IPS-20b (cell line): Measurements from ENCODE around the gene MYBBP1A.

ENCODE experiments used
- H3K27ac ChIP-seq: one replicate; pipeline ENCODE4 v1.5.1; 2013; ENCODE audit warnings: low read length
- H3K27me3 ChIP-seq: 2 replicates; pipeline ENCODE4 v1.6.1; 2013; ENCODE audit warnings: mild to moderate bottlenecking, low read length, inconsistent platforms; ENCODE audit not compliant: insufficient read depth
- H3K36me3 ChIP-seq: 2 replicates; pipeline ENCODE4 v1.6.1; 2013; ENCODE audit warnings: low read depth, mild to moderate bottlenecking, inconsistent platforms, low read length, moderate library complexity; ENCODE audit not compliant: insufficient read depth
- H3K4me1 ChIP-seq: 2 replicates; pipeline ENCODE4 v1.6.1; 2013; ENCODE audit warnings: mild to moderate bottlenecking, control low read depth, inconsistent platforms, low read length, moderate library complexity; ENCODE audit not compliant: insufficient read depth
- H3K4me3 ChIP-seq: 2 replicates; pipeline ENCODE4 v1.5.1; 2013; ENCODE audit warnings: mild to moderate bottlenecking, low read length, inconsistent platforms
- H3K9ac ChIP-seq: 2 replicates; pipeline ENCODE4 v1.6.1; 2013; ENCODE audit warnings: low read depth, mild to moderate bottlenecking, inconsistent platforms, low read length, moderate library complexity
- H3K9me3 ChIP-seq: 2 replicates; pipeline ENCODE4 v1.6.1; 2013; ENCODE audit warnings: mild to moderate bottlenecking, low read depth, low read length, inconsistent platforms; ENCODE audit not compliant: insufficient read depth

The MYBBP1A gene

GRCh38 chr17:4588391-4588790 is 33.2 kb upstream of the MYBBP1A start:
- H3K27me3 ChIP-seq, result peaks cover 43% of the 10 kb centered on the region
- H3K9ac ChIP-seq, result no peak overlapping the region

GRCh38 chr17:4587803-4588202 is 32.6 kb upstream of the MYBBP1A start:
- Histone ChIP-seq H3K27me3 (peaks cover 49% of the 10 kb centered on the region), H3K27ac (no peak overlapping the region), H3K4me1 (peaks cover 3% of the 10 kb centered on the region; the same call in 1 of the 2 replicates), H3K9me3 (no peaks in the 10 kb centered on the region), H3K9ac (no peak overlapping the region), H3K4me3 (no peak overlapping the region), H3K36me3 (no peaks in the 10 kb centered on the region)

More at GRCh38 chr17:4588391-4588790, 33.2 kb upstream of the MYBBP1A start:
- H3K4me1 ChIP-seq, result peaks cover 3% of the 10 kb centered on the region; the same call in 1 of the 2 replicates
- H3K36me3 ChIP-seq, result no peaks in the 10 kb centered on the region
- no peak overlapping the region for H3K27ac ChIP-seq
- H3K4me3 ChIP-seq, result no peak overlapping the region
- no peaks in the 10 kb centered on the region for H3K9me3 ChIP-seq

GRCh38 chr17:4587195-4587594 is 32.0 kb upstream of the MYBBP1A start:
- peaks cover 3% of the 10 kb centered on the region; the same call in 1 of the 2 replicates for H3K4me1 ChIP-seq
- no peak overlapping the region for H3K9ac ChIP-seq
- no peaks in the 10 kb centered on the region for H3K9me3 ChIP-seq
- H3K36me3 ChIP-seq, result no peaks in the 10 kb centered on the region
- no peak overlapping the region for H3K27ac ChIP-seq
- no peak overlapping the region for H3K4me3 ChIP-seq
- H3K27me3 ChIP-seq, result peaks cover 55% of the 10 kb centered on the region

- Histone ChIP-seq H3K4me3 (no peak overlapping the region), H3K9me3 (no peaks in the 10 kb centered on the region), H3K27me3 (peaks cover 55% of the 10 kb centered on the region), H3K4me1 (peaks cover 3% of the 10 kb centered on the region; the same call in 1 of the 2 replicates), H3K27ac (no peak overlapping the region), H3K36me3 (no peaks in the 10 kb centered on the region), H3K9ac (no peak overlapping the region)
Observed at GRCh38 chr17:4586043-4586442, 30.9 kb upstream of the MYBBP1A start.

- Histone ChIP-seq H3K4me1 (peaks cover 3% of the 10 kb centered on the region; the same call in 1 of the 2 replicates), H3K27me3 (peaks cover 55% of the 10 kb centered on the region), H3K36me3 (no peaks in the 10 kb centered on the region), H3K4me3 (no peak overlapping the region), H3K9me3 (no peaks in the 10 kb centered on the region), H3K27ac (no peak overlapping the region), H3K9ac (no peak overlapping the region)
Observed at GRCh38 chr17:4585638-4585994, 30.4 kb upstream of the MYBBP1A start.

GRCh38 chr17:4584917-4585637 is 29.9 kb upstream of the MYBBP1A start:
- H3K4me3 ChIP-seq, result peak overlapping the region; percentile 66; the same call in 1 of the 2 replicates
- H3K36me3 ChIP-seq, result no peaks in the 10 kb centered on the region
- peaks cover 55% of the 10 kb centered on the region for H3K27me3 ChIP-seq
- H3K4me1 ChIP-seq, result peaks cover 3% of the 10 kb centered on the region; the same call in 1 of the 2 replicates
- H3K9ac ChIP-seq, result no peak overlapping the region
- H3K9me3 ChIP-seq, result no peaks in the 10 kb centered on the region
- H3K27ac ChIP-seq, result no peak overlapping the region

GRCh38 chr17:4584101-4584916 is 29.1 kb upstream of the MYBBP1A start, which contains the start of gene SMTNL2:
SMTNL2 (plus strand) TSS chr17:4584529; CDS start chr17:4584606, 77 bp downstream.
- Histone ChIP-seq H3K36me3 (no peaks in the 10 kb centered on the region), H3K9me3 (no peaks in the 10 kb centered on the region), H3K4me3 (peak within 1 kb of the TSS; percentile 66), H3K27ac (no peak within 1 kb of the TSS), H3K9ac (no peak within 1 kb of the TSS), H3K27me3 (peaks cover 55% of the 10 kb centered on the region), H3K4me1 (peaks cover 3% of the 10 kb centered on the region; the same call in 1 of the 2 replicates)

- peak overlapping the region; percentile 66 for H3K4me3 ChIP-seq
- H3K9me3 ChIP-seq, result no peaks in the 10 kb centered on the region
- H3K27me3 ChIP-seq, result peaks cover 55% of the 10 kb centered on the region
- no peak overlapping the region for H3K27ac ChIP-seq
- H3K4me1 ChIP-seq, result peaks cover 3% of the 10 kb centered on the region; the same call in 1 of the 2 replicates
- H3K9ac ChIP-seq, result no peak overlapping the region
- no peaks in the 10 kb centered on the region for H3K36me3 ChIP-seq
Observed at GRCh38 chr17:4583782-4584100, 28.6 kb upstream of the MYBBP1A start.

- H3K4me1 ChIP-seq, result peaks cover 3% of the 10 kb centered on the region; the same call in 1 of the 2 replicates
- no peak overlapping the region; the same call in 1 of the 2 replicates for H3K4me3 ChIP-seq
- no peaks in the 10 kb centered on the region for H3K36me3 ChIP-seq
- H3K9ac ChIP-seq, result no peak overlapping the region
- no peaks in the 10 kb centered on the region for H3K9me3 ChIP-seq
- no peak overlapping the region for H3K27ac ChIP-seq
- peaks cover 55% of the 10 kb centered on the region for H3K27me3 ChIP-seq
Observed at GRCh38 chr17:4583206-4583605, 28.0 kb upstream of the MYBBP1A start.

GRCh38 chr17:4582691-4583090 is 27.5 kb upstream of the MYBBP1A start:
- no peak overlapping the region for H3K27ac ChIP-seq
- no peaks in the 10 kb centered on the region for H3K9me3 ChIP-seq
- H3K9ac ChIP-seq, result no peak overlapping the region
- no peak overlapping the region for H3K4me3 ChIP-seq
- peaks cover 55% of the 10 kb centered on the region for H3K27me3 ChIP-seq
- H3K4me1 ChIP-seq, result peaks cover 3% of the 10 kb centered on the region; the same call in 1 of the 2 replicates
- H3K36me3 ChIP-seq, result no peaks in the 10 kb centered on the region

- Histone ChIP-seq H3K4me3 (no peak overlapping the region), H3K9me3 (no peaks in the 10 kb centered on the region), H3K9ac (no peak overlapping the region), H3K4me1 (peaks cover 5% of the 10 kb centered on the region; the same call in 1 of the 2 replicates), H3K36me3 (no peaks in the 10 kb centered on the region), H3K27me3 (peaks cover 49% of the 10 kb centered on the region), H3K27ac (no peak overlapping the region)
Observed at GRCh38 chr17:4582101-4582501, 26.9 kb upstream of the MYBBP1A start.
